NCI-H748 (cell line): Measurements from ENCODE around the gene PERP.
"Not testable (repeated sequence)": the region's sequence is repeated elsewhere in the genome, so short reads cannot be mapped to it uniquely, and the experiment has no call there.

Experiments used
- DNase-seq: peaks from one replicate; lab custom pipeline; 2025; ENCODE audit not compliant: unreplicated experiment; lab: John Stamatoyannopoulos, UW

Gene PERP

GRCh38 chr6:138107078-138107751 lies at the start of gene PERP:
PERP (minus strand) TSS chr6:138107419; CDS start chr6:138107340, 79 bp downstream.
- peak; percentile 86 for DNase-seq

- no peak for DNase-seq
Observed at GRCh38 chr6:138155443-138155842, 48.2 kb upstream of the PERP start.

- DNase-seq = no peak
Observed at GRCh38 chr6:138146544-138146943, 39.3 kb upstream of the PERP start.

- no peak for DNase-seq
Observed at GRCh38 chr6:138145402-138145801, 38.2 kb upstream of the PERP start.

GRCh38 chr6:138142806-138143205 lies 35.6 kb upstream of the PERP start:
- no peak for DNase-seq

GRCh38 chr6:138129190-138129589 lies 22.0 kb upstream of the PERP start:
- DNase-seq = no peak

GRCh38 chr6:138128096-138128495 lies 20.9 kb upstream of the PERP start:
- no peak for DNase-seq

- DNase-seq = no peak
Observed at GRCh38 chr6:138124096-138124495, 16.9 kb upstream of the PERP start.

GRCh38 chr6:138119976-138120375 lies 12.8 kb upstream of the PERP start:
- no peak for DNase-seq

GRCh38 chr6:138119229-138119628 lies 12.0 kb upstream of the PERP start:
- not testable (repeated sequence) for DNase-seq

GRCh38 chr6:138117376-138117914 lies 10.2 kb upstream of the PERP start:
- DNase-seq = no peak

- DNase-seq = no peak
Observed at GRCh38 chr6:138116661-138116999, 9.4 kb upstream of the PERP start.

GRCh38 chr6:138115877-138116660 lies 8.8 kb upstream of the PERP start:
- peak; percentile 83 for DNase-seq

GRCh38 chr6:138115201-138115600 lies 8.0 kb upstream of the PERP start:
- peak; percentile 68 for DNase-seq

- no peak for DNase-seq
Observed at GRCh38 chr6:138113588-138114210, 6.5 kb upstream of the PERP start.

GRCh38 chr6:138110229-138110628 lies 3.0 kb upstream of the PERP start:
- no peak for DNase-seq

- peak; percentile 85 for DNase-seq
Observed at GRCh38 chr6:138109042-138109997, 2.1 kb upstream of the PERP start.

- peak; percentile 87 for DNase-seq
Observed at GRCh38 chr6:138107752-138108592, 753 bp upstream of the PERP start.

GRCh38 chr6:138106665-138107077 lies 548 bp downstream of the PERP start:
- no peak for DNase-seq
